Measurements from ENCODE around the gene ECHDC3. TPM values are rescaled to one million over a fixed set of nuclear protein-coding genes. Genes with fewer than 3 reads are reported as not detected.

ECHDC3 gene
- polyA plus RNA-seq, 2 of the 4 experiments (the other 2 are of a cell fraction), result 6.0 to 6.1 TPM

DNA sequence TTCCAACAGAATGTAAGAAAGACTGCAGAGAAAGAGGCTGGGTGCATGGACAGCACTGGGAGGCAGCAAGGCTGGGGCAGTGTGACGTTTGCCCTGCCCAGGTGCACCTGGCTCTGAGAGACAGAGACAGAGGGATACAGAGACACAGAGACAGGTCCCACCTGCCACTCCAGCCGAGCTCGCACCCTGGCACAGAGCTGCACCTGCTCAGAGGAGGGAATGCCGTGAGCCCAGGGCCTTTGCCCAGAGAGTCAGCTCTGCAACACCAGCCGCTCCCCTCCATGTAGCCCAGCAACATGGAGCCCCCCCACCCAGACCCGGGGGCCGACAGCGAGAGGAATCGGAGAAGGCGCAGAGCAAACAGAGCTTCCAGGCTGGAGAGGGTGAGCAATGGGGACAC is 45.7 kb downstream of the ECHDC3 start:
- H3K27ac ChIP-seq, result no peak overlapping the region
- ATAC-seq (no peak), FAIRE-seq (no peak), DNase-seq (ENCODE audit: low read depth in 1 of 2, low spot score in 1 of 2) (no peak)
- H3K9me3 ChIP-seq, result no peaks in the 10 kb centered on the region
- H3K4me3 ChIP-seq, result no peak overlapping the region
- TF ChIP-seq, protein P1, sequence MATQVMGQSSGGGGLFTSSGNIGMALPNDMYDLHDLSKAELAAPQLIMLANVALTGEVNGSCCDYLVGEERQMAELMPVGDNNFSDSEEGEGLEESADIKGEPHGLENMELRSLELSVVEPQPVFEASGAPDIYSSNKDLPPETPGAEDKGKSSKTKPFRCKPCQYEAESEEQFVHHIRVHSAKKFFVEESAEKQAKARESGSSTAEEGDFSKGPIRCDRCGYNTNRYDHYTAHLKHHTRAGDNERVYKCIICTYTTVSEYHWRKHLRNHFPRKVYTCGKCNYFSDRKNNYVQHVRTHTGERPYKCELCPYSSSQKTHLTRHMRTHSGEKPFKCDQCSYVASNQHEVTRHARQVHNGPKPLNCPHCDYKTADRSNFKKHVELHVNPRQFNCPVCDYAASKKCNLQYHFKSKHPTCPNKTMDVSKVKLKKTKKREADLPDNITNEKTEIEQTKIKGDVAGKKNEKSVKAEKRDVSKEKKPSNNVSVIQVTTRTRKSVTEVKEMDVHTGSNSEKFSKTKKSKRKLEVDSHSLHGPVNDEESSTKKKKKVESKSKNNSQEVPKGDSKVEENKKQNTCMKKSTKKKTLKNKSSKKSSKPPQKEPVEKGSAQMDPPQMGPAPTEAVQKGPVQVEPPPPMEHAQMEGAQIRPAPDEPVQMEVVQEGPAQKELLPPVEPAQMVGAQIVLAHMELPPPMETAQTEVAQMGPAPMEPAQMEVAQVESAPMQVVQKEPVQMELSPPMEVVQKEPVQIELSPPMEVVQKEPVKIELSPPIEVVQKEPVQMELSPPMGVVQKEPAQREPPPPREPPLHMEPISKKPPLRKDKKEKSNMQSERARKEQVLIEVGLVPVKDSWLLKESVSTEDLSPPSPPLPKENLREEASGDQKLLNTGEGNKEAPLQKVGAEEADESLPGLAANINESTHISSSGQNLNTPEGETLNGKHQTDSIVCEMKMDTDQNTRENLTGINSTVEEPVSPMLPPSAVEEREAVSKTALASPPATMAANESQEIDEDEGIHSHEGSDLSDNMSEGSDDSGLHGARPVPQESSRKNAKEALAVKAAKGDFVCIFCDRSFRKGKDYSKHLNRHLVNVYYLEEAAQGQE (IDR thresholded peaks at IDR 0.05), result no peak
- no peak for TF ChIP-seq EHMT2 (IDR thresholded peaks at IDR 0.05; ENCODE audit: low read depth)
- TF ChIP-seq HOXB5 (CRISPR knock-in tag; IDR thresholded peaks at IDR 0.05), result no peak
- no peak for TF ChIP-seq HEYL (CRISPR knock-in tag; IDR thresholded peaks at IDR 0.05)
- no peak for TF ChIP-seq ZNF302 (CRISPR knock-in tag; IDR thresholded peaks at IDR 0.05)
- no peak for TF ChIP-seq POLR2A (IDR thresholded peaks at IDR 0.05; ENCODE audit: low read length)
- TF ChIP-seq, protein P2, sequence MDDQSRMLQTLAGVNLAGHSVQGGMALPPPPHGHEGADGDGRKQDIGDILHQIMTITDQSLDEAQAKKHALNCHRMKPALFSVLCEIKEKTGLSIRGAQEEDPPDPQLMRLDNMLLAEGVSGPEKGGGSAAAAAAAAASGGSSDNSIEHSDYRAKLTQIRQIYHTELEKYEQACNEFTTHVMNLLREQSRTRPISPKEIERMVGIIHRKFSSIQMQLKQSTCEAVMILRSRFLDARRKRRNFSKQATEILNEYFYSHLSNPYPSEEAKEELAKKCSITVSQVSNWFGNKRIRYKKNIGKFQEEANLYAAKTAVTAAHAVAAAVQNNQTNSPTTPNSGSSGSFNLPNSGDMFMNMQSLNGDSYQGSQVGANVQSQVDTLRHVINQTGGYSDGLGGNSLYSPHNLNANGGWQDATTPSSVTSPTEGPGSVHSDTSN (IDR thresholded peaks at IDR 0.05), result no peak
- TF ChIP-seq SREBF2 (IDR thresholded peaks at IDR 0.05), result no peak
- TF ChIP-seq CHD4 (IDR thresholded peaks at IDR 0.05; ENCODE audit: borderline replicate concordance), result no peak
- TF ChIP-seq KDM5A (IDR thresholded peaks at IDR 0.05), result no peak
- TF ChIP-seq, protein P3, sequence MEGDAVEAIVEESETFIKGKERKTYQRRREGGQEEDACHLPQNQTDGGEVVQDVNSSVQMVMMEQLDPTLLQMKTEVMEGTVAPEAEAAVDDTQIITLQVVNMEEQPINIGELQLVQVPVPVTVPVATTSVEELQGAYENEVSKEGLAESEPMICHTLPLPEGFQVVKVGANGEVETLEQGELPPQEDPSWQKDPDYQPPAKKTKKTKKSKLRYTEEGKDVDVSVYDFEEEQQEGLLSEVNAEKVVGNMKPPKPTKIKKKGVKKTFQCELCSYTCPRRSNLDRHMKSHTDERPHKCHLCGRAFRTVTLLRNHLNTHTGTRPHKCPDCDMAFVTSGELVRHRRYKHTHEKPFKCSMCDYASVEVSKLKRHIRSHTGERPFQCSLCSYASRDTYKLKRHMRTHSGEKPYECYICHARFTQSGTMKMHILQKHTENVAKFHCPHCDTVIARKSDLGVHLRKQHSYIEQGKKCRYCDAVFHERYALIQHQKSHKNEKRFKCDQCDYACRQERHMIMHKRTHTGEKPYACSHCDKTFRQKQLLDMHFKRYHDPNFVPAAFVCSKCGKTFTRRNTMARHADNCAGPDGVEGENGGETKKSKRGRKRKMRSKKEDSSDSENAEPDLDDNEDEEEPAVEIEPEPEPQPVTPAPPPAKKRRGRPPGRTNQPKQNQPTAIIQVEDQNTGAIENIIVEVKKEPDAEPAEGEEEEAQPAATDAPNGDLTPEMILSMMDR (IDR thresholded peaks at IDR 0.05), result no peak
- no peak for TF ChIP-seq KDM1A (IDR thresholded peaks at IDR 0.05; ENCODE audit: low read depth)
- no peak for TF ChIP-seq NPAS2 (CRISPR knock-in tag; IDR thresholded peaks at IDR 0.05; ENCODE audit: borderline replicate concordance)
- TF ChIP-seq ZFP36 (IDR thresholded peaks at IDR 0.05; ENCODE audit: borderline replicate concordance, partially characterized antibody), result no peak
- TF ChIP-seq NR3C1 (IDR thresholded peaks at IDR 0.05), result no peak
- TF ChIP-seq, protein P4, sequence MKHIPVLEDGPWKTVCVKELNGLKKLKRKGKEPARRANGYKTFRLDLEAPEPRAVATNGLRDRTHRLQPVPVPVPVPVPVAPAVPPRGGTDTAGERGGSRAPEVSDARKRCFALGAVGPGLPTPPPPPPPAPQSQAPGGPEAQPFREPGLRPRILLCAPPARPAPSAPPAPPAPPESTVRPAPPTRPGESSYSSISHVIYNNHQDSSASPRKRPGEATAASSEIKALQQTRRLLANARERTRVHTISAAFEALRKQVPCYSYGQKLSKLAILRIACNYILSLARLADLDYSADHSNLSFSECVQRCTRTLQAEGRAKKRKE (CRISPR knock-in tag; IDR thresholded peaks at IDR 0.05; ENCODE audit: low read depth), result no peak
- TF ChIP-seq, protein P5, sequence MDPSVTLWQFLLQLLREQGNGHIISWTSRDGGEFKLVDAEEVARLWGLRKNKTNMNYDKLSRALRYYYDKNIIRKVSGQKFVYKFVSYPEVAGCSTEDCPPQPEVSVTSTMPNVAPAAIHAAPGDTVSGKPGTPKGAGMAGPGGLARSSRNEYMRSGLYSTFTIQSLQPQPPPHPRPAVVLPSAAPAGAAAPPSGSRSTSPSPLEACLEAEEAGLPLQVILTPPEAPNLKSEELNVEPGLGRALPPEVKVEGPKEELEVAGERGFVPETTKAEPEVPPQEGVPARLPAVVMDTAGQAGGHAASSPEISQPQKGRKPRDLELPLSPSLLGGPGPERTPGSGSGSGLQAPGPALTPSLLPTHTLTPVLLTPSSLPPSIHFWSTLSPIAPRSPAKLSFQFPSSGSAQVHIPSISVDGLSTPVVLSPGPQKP (IDR thresholded peaks at IDR 0.05; ENCODE audit: low read depth, low read length), result no peak
- no peak for TF ChIP-seq FOSB (CRISPR knock-in tag; IDR thresholded peaks at IDR 0.05)
- no peaks in the 10 kb centered on the region for H3K4me1 ChIP-seq
- 67% methylated on average over 9 of the region's 10 CpGs for WGBS (ENCODE audit: missing lambda C conversion rate)
- POLR2A ChIA-PET, result no interaction called here
- CTCF ChIA-PET, result interaction anchor here (1.4 to 9.1 kb wide), 3 partner anchors 13 to 198 kb away, joined by 3 to 77 read pairs (median 61); partner anchors contain the start of gene PROSER2
- H3K4me2 ChIP-seq, result no peak overlapping the region

DNA sequence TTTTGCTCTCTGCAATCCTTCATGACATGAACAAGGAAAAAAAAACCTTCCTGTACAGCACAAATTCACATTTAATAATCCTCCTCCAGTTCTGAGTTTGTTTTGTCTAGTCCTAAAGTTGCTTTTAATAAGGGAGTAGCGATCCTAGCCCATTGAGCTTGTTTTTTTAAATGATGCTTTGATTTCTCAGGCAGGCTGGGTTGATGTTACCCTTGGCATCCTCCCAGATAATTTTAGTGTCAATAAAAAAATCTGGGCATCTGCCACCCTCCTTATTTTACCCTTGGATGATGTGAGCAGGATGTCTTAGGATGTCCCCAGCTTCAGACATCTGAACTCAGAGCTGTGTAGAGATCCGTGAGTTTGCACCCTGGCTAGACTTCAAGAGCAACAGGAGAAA is 47.1 kb downstream of the ECHDC3 start:
- CTCF ChIA-PET, result interaction anchor here (2.3 to 9.1 kb wide), 4 partner anchors 8 to 197 kb away, joined by 6 to 79 read pairs (median 69); partner anchors contain the start of gene PROSER2
- H3K4me3 ChIP-seq, result no peak overlapping the region
- ATAC-seq, result no peak
- 37% methylated on average over 2 of the region's 2 CpGs for WGBS (ENCODE audit: missing lambda C conversion rate)
- POLR2A ChIA-PET, result no interaction called here
- DNase-seq (ENCODE audit: low read depth in 1 of 2, low spot score in 1 of 2), result no peak
- H3K4me2 ChIP-seq, result no peak overlapping the region
- TF ChIP-seq KDM1A (IDR thresholded peaks at IDR 0.05; ENCODE audit: low read depth) (no peak), RNF2 (IDR thresholded peaks at IDR 0.05; ENCODE audit: borderline replicate concordance, low read depth) (no peak), TFCP2L1 (CRISPR knock-in tag; IDR thresholded peaks at IDR 0.05) (no peak), HOXB13 (CRISPR knock-in tag; IDR thresholded peaks at IDR 0.05; ENCODE audit: low read depth) (no peak), CHD2 (IDR thresholded peaks at IDR 0.05; ENCODE audit: low read length, partially characterized antibody) (no peak), POLR2A (IDR thresholded peaks at IDR 0.05; ENCODE audit: low read length) (no peak), ZNF302 (CRISPR knock-in tag; IDR thresholded peaks at IDR 0.05) (no peak), KDM5A (IDR thresholded peaks at IDR 0.05) (no peak)
- TF ChIP-seq, protein P3 (IDR thresholded peaks at IDR 0.05), result no peak
- no peak overlapping the region for H3K27ac ChIP-seq
- no peaks in the 10 kb centered on the region for H3K9me3 ChIP-seq
- H3K4me1 ChIP-seq, result peaks cover 11% of the 10 kb centered on the region
- no peak for FAIRE-seq
